Mesothelial cell of epicardium (in vitro differentiated cells): ENCODE data around the gene RGS19. TPM values are rescaled to one million over a fixed set of nuclear protein-coding genes. Genes with fewer than 3 reads are reported as not detected.

Source experiments
- DNase-seq, 2 experiments: peaks; one replicate each; pipeline ENCODE4 v3.0.0; 2021; ENCODE audit warnings: low spot score in 2 of 2; ENCODE audit not compliant: unreplicated experiment in 2 of 2
- H3K27ac Mint-ChIP-seq: 2 replicates; pipeline ENCODE4 v1.8.0; 2021; ENCODE audit warnings: mixed read lengths
- H3K27me3 Mint-ChIP-seq: 2 replicates; pipeline ENCODE4 v1.8.0; 2021; ENCODE audit warnings: low read depth, mixed read lengths
- H3K36me3 Mint-ChIP-seq: 2 replicates; pipeline ENCODE4 v1.8.0; 2021; ENCODE audit warnings: mixed read lengths
- H3K4me1 Mint-ChIP-seq: 2 replicates; pipeline ENCODE4 v1.8.0; 2021; ENCODE audit warnings: mixed read lengths
- H3K4me3 Mint-ChIP-seq: 2 replicates; pipeline ENCODE4 v1.8.0; 2021; ENCODE audit warnings: mild to moderate bottlenecking, moderate library complexity, mixed read lengths
- H3K9me3 Mint-ChIP-seq: 2 replicates; pipeline ENCODE4 v1.8.0; 2021; ENCODE audit warnings: mixed read lengths
- total RNA-seq: library from RNA; stranded (reverse); gene quantifications from 3 replicates; pipeline ENCODE4 v1.2.1, GENCODE V29; 2021
- TF ChIP-seq, protein P1 (sequence below): fragments of 200-600 bp; sonication (generic); IDR thresholded peaks from one replicate; pipeline ENCODE4 v1.5.0; 2021; ENCODE audit warnings: antibody characterized with exemption; ENCODE audit not compliant: unreplicated experiment

RGS19 gene
- total RNA-seq, 1 donor from 2014 or later: 7.9 TPM

DNA sequence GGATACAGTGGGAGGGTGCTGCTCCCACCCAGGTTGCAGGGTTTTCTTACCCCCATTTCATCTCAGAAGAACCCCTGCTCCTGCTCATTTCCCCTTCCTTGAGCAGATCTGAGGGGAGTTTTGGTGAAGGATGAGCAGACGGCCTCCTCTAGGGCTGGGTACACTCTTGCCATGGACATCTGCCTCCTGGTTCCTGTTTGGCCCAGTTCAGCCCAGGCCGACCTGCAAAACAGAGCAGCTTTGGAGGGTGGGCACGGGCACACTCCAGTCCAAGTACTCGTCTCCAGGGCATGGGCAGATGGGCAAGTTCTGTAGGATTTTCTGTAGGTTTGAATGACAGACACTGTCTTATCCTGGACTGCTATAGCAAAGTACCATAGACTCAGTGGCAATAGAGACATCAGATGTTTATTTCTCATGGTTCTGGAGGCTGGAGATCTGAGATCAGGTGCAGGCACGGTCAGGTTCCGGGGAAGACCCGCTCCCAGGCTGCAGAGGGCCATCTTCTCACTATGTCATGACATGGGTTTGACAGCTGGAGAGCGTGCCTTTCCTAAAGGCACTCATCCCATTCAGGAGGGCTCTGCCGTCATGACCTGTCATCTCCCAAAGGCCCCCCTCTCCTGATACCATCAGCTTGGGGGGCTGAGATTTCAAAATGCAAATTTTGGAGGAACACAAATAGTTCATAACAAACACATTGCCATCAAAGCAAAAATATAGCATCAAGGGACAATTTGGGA, 21.8 kb upstream of the RGS19 start:
- Mint-ChIP-seq H3K4me3 (peak overlapping the region; percentile 54), H3K4me1 (peaks cover 2% of the 10 kb centered on the region), H3K9me3 (peaks cover 5% of the 10 kb centered on the region), H3K27me3 (peaks cover 49% of the 10 kb centered on the region), H3K27ac (no peak overlapping the region), H3K36me3 (no peaks in the 10 kb centered on the region)
- TF ChIP-seq, protein P1, sequence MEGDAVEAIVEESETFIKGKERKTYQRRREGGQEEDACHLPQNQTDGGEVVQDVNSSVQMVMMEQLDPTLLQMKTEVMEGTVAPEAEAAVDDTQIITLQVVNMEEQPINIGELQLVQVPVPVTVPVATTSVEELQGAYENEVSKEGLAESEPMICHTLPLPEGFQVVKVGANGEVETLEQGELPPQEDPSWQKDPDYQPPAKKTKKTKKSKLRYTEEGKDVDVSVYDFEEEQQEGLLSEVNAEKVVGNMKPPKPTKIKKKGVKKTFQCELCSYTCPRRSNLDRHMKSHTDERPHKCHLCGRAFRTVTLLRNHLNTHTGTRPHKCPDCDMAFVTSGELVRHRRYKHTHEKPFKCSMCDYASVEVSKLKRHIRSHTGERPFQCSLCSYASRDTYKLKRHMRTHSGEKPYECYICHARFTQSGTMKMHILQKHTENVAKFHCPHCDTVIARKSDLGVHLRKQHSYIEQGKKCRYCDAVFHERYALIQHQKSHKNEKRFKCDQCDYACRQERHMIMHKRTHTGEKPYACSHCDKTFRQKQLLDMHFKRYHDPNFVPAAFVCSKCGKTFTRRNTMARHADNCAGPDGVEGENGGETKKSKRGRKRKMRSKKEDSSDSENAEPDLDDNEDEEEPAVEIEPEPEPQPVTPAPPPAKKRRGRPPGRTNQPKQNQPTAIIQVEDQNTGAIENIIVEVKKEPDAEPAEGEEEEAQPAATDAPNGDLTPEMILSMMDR: no peak
- no peak for DNase-seq

DNA sequence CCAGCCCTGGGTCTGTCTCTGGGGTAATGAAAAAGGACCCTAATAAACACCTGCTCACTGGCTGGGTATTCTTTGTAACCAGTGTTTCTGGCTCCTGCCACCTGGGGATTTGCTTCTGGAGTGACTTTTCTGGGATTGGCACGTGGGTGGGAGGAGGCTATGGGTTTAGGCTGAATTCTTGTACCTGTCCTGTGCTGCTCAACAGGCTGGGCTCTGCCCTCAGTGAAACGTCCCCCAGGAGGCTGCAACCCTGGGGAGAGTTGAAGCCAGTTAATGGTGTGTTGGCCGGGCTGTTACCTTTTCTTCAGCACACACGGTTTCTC, 21.2 kb upstream of the RGS19 start:
- Mint-ChIP-seq H3K27ac (no peak overlapping the region), H3K36me3 (no peaks in the 10 kb centered on the region), H3K27me3 (peaks cover 44% of the 10 kb centered on the region), H3K4me1 (peaks cover 2% of the 10 kb centered on the region), H3K4me3 (no peak overlapping the region), H3K9me3 (peaks cover 5% of the 10 kb centered on the region)
- no peak for DNase-seq
- TF ChIP-seq, protein P1: no peak

DNA sequence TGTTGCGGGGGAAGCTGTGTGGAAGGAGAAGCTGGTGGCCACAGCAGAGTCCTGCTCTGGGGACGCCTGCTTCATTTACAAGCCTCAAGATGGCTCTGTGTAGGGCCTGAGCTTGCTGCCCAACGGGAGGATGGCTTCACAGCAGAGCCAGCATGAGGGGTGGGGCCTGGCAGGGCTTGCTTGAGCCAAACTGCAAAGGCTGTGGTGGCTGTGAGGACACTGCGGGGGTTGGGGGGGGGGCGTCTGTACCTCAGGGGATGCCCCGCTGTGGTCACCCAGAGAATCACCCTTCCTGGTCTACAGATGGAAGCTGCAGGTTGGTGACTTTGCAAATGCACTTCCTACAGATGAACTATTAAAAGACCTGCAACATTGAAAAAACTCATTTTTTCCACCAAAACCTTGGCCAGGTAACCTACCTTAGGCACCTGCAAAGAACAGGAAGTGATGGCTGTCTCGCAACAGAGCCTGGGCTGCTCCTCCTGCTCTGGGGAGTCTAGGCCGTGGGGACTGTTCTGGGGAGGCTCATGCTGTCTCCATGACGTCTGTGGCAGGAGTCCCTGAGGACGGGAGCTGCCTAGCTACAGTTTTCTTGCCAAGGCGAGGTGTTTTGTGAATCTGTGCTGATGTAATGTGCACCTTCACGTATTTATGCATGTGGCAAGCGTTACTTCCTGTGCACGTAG, 20.7 kb upstream of the RGS19 start:
- peaks cover 44% of the 10 kb centered on the region for H3K27me3 Mint-ChIP-seq
- H3K9me3 Mint-ChIP-seq: peaks cover 5% of the 10 kb centered on the region
- no peak overlapping the region for H3K4me3 Mint-ChIP-seq
- H3K36me3 Mint-ChIP-seq: no peaks in the 10 kb centered on the region
- no peak for DNase-seq
- TF ChIP-seq, protein P1: no peak
- H3K27ac Mint-ChIP-seq: no peak overlapping the region
- peaks cover 2% of the 10 kb centered on the region for H3K4me1 Mint-ChIP-seq

DNA sequence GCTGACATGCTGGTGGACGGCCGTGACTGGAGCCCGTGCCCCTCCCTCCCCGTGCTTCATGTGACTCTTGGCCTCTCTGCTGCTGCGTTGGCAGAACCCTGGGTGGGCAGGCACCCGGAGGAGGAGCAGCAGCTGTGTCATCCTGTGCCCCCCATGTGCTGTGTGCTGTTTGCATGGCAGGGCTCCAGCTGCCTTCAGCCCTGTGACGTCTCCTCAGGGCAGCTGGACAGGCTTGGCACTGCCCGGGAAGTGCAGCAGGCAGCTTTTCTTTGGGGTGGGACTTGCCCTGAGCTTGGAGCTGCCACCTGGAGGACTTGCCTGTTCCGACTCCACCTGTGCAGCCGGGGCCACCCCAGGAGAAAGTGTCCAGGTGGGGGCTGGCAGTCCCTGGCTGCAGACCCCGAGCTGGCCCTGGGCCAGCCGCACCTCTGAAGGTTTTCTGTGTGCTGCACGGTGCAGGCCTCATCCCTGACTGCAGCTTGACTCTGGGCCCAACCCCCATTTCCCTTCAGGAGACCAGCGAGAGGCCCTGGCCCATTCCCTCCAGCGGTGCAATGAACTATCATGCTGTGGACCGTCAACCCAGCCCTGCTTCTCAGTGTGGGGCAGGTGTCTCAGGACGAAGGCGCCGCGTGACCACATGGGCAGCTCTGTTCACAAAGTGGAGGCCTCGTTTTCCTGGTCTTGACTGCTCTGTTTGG, 19.9 kb upstream of the RGS19 start:
- peaks cover 5% of the 10 kb centered on the region for H3K9me3 Mint-ChIP-seq
- H3K4me3 Mint-ChIP-seq: no peak overlapping the region
- TF ChIP-seq, protein P1: no peak
- no peak overlapping the region for H3K27ac Mint-ChIP-seq
- peaks cover 44% of the 10 kb centered on the region for H3K27me3 Mint-ChIP-seq
- DNase-seq: no peak
- peaks cover 2% of the 10 kb centered on the region for H3K4me1 Mint-ChIP-seq
- H3K36me3 Mint-ChIP-seq: no peaks in the 10 kb centered on the region

DNA sequence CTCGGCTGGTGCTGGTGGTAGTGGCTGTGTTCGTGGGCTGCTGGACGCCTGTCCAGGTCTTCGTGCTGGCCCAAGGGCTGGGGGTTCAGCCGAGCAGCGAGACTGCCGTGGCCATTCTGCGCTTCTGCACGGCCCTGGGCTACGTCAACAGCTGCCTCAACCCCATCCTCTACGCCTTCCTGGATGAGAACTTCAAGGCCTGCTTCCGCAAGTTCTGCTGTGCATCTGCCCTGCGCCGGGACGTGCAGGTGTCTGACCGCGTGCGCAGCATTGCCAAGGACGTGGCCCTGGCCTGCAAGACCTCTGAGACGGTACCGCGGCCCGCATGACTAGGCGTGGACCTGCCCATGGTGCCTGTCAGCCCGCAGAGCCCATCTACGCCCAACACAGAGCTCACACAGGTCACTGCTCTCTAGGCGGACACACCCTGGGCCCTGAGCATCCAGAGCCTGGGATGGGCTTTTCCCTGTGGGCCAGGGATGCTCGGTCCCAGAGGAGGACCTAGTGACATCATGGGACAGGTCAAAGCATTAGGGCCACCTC, 19.2 kb upstream of the RGS19 start:
- peaks cover 5% of the 10 kb centered on the region for H3K9me3 Mint-ChIP-seq
- no peaks in the 10 kb centered on the region for H3K36me3 Mint-ChIP-seq

More for the DNA sequence above, 19.2 kb upstream of the RGS19 start:
- H3K27me3 Mint-ChIP-seq: peaks cover 38% of the 10 kb centered on the region
- no peak overlapping the region for H3K27ac Mint-ChIP-seq
- H3K4me1 Mint-ChIP-seq: peaks cover 2% of the 10 kb centered on the region
- H3K4me3 Mint-ChIP-seq: no peak overlapping the region
- TF ChIP-seq, protein P1: no peak
- DNase-seq: no peak
